ENCODE data around the gene FHL5.
"Not testable (repeated sequence)": the region's sequence is repeated elsewhere in the genome, so short reads cannot be mapped to it uniquely, and the experiment has no call there.

The FHL5 gene

DNA sequence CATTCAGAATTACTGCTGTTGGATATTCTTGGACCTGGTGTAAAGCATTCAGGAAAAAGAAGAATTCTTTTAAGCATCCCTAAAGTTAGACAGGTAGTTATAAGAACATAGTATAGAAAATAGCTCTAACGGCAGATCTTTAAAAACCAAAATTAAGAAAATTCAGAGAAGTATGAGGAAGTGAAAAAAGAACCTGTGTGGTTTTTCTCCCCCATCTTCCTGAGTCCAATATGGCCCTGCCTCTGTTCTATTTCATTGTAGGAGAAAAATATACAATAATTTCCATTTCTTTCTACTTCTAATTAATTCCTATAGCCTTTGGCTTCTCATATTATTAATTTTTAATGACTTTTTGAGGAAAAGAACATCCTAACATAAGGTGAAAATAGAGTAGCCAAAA, 47.1 kb downstream of the FHL5 start:
- no peak for DNase-seq (ENCODE audit: low read depth)

GRCh38 chr6:96611342-96611991, 48.5 kb downstream of the FHL5 start:
- DNase-seq (ENCODE audit: low read depth) = no peak

DNA sequence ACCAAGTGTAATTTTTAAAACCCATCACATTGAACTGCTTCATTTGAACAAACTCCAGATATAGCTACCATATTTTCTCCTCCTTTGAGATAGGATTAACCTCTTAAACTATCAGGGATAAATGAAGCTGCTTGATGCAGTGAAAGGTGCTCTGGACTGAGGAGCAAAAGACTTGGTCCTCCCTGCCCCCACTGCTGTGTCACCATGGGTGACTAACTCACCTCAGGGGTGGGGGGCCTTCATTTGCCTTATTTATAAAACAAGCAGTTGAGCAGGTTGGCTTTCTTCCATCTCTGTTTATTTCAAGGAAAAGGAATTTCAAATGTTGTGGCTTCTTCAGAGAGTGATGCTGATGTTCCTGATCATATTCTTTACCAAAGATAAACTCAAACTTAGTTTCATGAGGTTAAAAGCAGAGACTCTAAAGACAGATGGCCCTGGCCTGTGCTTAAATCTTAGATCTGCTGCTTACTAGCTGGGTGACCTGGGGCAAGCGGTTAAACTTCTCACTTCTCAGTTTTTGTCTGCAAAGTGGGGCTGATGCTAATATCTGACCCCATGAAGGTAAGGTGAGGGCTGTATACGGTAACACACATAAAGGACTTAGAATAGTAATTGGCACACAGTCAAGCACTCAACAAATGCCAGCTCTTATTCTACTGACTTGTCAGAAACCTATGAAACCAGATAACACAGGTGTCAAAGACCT, 50.5 kb downstream of the FHL5 start:
- DNase-seq (ENCODE audit: low read depth) = no peak

DNA sequence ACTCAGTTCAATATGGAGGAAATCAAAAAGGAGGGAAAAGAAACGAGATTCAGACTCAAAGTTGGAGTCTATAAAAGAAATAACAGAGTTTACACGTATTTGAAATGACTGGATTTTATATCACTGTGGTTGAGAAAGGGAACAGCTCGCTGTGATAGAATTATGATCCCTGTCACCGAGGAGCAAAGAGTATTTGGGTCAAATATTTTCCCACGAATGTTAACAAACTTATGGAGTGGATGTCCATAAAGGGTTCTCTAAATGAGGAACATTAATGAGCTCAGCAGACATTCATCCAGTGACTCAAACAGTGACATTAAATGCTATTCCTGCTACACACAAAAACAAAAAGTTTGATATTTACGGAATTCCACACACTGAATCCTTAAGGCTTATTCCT, 57.9 kb downstream of the FHL5 start:
- no peak for DNase-seq (ENCODE audit: low read depth)

- DNase-seq (ENCODE audit: low read depth) = no peak
Observed at GRCh38 chr6:96621983-96622382, 59.1 kb downstream of the FHL5 start.

DNA sequence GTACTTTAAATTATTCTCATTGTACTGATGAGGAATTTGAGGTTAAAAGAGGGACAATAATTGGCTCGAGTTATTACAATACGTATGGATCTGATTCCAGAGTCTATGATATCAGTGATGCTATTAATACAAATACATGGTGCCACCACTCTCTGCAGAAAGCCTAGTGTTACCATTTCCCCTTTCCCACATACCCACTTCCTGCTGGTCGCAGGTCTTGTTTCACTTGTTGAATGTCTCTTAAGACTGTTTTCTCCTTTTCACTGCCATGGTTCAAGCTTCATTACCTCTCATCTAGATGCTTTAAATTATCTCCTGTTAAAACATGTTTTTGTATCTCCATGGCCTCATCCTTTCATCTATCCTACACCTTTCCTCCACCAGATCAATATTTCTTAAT, 62.0 kb downstream of the FHL5 start:
- no peak for DNase-seq (ENCODE audit: low read depth)

DNA sequence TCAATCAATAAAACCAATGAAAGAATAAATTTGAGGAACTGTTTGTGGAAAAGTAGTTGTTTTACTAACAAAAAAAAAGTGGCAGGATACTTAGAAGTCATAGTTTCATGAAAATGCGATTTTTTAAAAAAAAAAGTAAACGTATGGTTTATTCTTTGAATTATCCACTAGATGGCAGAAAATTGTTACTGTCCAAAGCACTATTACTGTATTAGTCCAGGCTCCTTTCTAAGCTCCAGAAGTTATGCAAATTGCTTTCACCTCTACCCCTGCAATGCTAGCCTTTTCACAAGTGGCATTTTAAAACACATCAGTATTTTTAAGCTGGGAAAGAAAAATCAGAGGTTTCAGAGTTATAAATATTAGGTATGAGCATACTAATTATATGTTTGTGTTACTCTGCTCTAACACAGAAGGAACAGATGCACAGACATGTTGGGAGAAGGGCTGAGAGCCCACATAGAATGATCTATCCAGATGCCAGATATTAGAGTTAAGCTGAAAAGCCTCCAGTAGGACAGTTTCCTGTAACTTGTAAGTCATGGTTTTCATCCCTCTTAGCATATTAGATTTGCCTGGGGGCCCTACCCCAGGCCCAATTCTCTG, 63.9 kb downstream of the FHL5 start:
- no peak for DNase-seq (ENCODE audit: low read depth)

GRCh38 chr6:96631248-96631647, 68.3 kb downstream of the FHL5 start:
- DNase-seq (ENCODE audit: low read depth) = no peak

- not testable (repeated sequence) for DNase-seq (ENCODE audit: low read depth)
Observed at GRCh38 chr6:96637979-96638378, 75.1 kb downstream of the FHL5 start.

- DNase-seq (ENCODE audit: low read depth) = no peak
Observed at GRCh38 chr6:96645106-96645505, 82.2 kb downstream of the FHL5 start.

GRCh38 chr6:96649926-96650325, 87.0 kb downstream of the FHL5 start:
- DNase-seq (ENCODE audit: low read depth) = no peak

- DNase-seq (ENCODE audit: low read depth) = no peak
Observed at GRCh38 chr6:96651816-96652215, 88.9 kb downstream of the FHL5 start.

DNA sequence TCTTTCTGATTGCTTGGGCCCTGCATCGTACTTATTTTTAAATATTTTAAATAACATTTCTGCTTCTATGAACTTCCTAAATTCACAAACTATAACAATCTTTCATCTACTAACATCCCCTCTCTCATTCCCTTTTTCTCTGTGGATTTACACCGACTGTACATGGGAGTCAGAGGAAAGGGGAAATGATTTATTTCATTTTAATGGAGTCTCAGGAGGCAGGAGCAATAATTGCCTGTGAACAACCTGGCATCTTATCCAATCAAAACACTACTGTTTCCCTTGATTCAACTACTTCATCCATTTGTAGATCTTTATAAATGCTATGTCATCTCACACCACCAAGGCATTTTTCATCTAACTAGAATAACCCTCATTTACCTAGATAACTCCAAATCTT, 89.6 kb downstream of the FHL5 start:
- no peak for DNase-seq (ENCODE audit: low read depth)

- DNase-seq (ENCODE audit: low read depth) = no peak
Observed at GRCh38 chr6:96653181-96653580, 90.3 kb downstream of the FHL5 start.

DNA sequence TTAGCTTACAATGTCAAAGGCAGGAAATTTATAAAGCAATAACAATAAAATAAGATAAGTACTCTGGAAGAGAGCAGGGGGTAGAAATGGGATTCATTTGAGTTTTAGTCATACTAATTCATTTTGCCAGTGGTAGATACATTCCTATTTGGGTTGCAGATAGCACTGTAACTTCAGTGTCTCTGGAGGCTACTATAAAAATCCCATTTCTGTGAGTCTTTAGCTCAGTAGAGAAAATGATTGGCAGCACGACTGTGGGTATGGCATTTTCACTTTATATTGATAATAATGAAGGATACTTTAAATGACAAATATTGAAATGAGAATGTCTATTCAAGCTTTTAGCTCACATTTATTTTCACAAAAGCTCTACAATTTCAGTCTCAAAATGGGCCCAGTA, 93.6 kb downstream of the FHL5 start:
- DNase-seq (ENCODE audit: low read depth) = no peak

- DNase-seq (ENCODE audit: low read depth) = no peak
Observed at GRCh38 chr6:96657344-96657743, 94.4 kb downstream of the FHL5 start.

GRCh38 chr6:96659084-96659845, 96.3 kb downstream of the FHL5 start:
- DNase-seq (ENCODE audit: low read depth) = no peak

Measured in GM04503 (cell line).